Ramos (cell line): ENCODE data around the gene GFAP.

Experiments
- in situ Hi-C: fragments of 300-500 bp; cut with MboI; formaldehyde crosslinking; loops from one replicate; pipeline ENCODE4 v1.14.3; 2022; ENCODE audit warnings: low sequenced_read_pairs; ENCODE audit not compliant: unreplicated experiment

The GFAP gene

DNA sequence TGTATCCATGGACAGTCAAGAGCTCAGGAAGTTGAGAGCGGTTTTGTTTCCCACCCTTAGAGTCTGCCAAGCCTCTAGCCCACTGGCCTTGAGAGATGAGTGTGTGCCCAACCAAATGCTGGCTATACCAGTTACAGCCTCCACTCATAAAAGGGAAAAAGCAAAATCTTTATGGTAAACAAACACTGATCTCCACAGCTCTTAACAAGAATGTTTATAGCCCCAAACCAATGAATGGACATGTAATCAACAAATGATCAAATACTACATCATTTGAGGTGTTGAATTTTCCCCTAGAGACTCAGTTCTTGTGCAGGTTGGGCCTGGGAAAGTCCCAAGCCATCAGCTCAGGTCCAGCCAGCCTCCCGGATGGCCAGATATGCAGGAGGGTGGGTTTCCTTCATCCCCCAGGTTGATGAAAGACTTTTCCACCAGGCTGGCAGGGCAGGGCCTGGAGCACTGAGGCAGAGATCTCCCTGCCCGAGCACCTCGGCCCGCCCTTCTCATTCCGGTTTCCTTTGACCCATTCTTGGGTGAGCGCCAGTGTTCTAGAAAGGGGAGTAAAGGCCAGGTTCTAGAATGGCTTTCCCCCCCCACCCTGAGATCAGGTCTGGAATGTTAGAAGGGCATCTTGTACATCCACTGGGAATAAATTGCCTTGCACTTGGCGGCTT, 12.2 kb downstream of the GFAP start:
- in situ Hi-C loops: no loop called here

DNA sequence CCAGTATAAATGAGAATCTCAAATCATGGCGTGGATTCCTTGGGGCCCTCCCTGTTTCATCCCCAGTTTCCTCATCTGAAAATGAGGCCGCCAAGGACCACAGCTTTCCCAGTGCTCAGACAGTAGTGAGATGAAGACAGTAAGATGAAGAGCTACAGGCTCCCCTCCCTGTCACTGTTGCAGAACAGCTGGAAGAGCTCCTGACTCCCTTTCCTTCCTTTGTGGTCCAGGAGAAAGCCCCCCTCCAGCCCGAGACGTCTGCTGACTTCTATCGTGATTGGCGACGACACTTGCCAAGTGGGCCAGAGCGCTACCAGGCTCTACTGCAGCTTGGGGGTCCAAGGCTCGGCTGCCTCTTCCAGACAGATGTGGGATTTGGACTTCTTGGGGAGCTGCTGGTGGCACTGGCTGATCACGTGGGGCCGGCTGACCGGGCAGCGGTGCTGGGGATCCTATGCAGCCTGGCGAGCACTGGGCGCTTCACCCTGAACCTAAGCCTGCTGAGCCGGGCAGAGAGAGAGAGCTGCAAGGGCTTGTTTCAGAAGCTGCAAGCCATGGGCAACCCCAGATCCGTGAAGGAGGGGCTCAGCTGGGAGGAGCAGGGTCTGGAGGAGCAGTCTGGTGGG, 13.1 kb downstream of the GFAP start:
- in situ Hi-C loops: no loop called here

DNA sequence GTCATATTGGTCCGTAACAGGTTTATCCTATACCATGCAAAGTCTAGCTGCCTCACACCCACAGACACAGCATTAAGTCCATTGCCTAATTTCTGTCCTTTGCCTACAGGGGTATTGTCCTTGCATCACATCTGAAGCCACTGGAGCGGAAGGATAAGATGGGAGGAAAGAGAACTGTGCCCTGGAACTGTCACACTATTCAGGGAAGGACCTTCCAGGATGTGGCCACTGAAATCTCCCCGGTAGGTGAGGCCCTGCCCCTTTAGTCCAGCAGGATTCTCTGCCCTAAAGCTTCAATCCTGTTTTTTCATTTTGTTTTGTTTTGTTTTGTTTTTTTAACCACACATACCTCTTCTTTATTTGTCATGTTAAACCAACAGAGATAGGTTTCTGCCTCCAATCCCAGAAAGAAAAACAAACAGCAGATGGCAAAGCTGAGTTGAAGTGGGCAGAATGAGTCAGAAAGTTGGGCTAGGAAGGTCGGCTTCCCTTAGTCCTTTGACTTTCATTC, 13.8 kb downstream of the GFAP start:
- in situ Hi-C loops: no loop called here

DNA sequence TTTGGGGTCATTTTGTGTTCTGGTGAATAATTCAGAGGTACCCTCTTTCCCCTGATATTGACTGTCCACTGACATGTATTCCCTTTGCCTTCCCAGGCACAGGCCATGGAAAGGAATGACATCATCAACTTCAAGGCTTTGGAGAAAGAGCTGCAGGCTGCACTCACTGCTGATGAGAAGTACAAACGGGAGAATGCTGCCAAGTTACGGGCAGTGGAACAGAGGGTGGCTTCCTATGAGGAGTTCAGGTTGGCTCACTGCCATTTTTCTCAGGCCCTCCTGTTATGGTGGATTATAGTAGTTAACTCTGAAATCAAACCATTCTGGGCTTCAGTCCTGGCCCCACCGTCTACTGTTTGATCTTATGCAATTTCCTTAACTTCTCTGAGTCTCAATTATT, 14.4 kb downstream of the GFAP start:
- in situ Hi-C loops: no loop called here

DNA sequence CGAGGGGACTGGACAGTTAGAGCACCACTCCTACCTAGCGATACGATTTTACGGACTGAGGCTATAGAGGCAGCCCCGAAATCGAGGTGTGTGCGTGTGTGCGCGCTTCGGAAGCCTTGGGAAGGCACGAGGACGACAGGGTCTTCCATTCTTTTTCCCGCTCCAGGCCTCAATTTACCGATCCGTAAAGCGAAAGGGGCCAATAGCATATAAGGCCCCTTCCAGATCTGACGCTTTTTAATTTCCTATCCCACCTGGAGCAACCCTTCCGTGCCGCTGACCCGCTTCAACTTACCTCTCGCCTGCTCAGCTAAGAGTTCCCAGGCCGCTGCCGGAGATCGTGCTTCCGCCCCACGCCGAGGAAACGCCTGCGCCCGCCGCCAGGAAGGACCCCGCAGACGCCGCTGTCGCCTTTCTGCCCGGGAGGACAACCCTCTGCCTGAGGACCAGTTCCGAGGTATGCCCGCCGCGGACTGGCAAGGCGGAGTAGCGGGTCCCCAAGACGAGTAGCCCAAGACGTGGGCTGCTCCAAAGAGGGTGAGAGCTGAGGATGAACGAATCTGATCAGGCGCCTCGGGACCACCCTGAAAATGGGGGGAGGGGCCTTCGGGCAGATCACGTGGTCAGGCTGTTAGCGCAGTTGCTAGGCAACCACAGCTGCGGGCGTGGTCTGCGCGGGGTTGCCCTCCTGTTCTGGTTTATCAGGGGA, 16.1 kb downstream of the GFAP start, which contains the start of gene EFTUD2:
EFTUD2 (minus strand) TSS at position 372 of the 709 bp plus-strand sequence. CDS start 4,924 bp downstream, outside the sequence.
- in situ Hi-C loops: no loop called here

DNA sequence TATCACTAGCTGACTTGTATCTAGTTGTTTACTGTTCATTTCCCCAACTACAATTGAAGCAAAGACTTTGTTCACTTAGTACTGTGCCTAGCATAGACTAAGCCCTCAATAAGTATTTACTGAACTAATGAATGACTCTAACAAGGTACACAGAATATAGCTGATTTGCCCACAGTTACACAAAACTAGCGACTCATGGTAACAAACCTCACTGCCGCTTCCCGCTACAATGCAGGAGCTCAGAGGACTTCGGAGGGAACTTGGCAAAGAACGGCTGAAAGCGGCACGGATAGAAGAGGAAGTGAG, 16.6 kb downstream of the GFAP start:
- in situ Hi-C loops: no loop called here

DNA sequence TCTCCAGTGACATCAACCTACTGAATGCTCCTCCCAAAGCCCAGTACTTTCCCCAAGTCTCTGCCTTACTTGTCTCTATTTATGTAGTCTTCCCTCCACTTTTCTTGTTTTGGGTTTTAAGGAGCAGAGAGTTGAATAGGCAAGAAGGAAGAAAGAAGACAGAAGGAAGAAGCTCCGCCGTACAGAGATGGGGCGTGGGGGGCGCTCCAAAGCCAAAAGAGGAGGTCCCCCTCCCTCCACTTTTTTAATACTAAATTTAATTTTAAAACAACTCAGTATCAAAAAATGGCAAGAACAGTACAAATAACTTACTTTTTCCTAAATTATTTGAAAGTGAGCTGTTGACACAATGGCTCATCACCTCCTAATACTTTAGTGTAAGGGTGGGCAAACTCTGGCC, 20.7 kb downstream of the GFAP start:
- in situ Hi-C loops: no loop called here

DNA sequence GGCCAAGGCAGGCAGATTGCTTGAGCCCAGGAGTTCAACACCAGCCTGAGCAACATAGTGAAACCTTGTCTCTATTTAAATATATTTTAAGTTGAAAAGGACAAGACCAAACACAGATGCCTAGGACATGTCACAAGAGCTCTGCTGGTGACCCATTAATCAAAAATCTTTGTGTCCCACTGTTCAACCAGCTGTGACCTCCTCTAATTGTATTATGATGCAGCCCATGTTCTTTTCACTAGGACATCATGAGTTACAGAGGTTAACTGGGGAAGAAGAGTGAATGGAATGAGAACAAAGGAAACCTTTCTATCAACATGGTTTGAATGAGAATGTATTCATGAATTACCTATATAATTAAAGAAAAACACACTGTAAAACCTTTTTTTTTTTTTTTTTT, 23.1 kb downstream of the GFAP start:
- in situ Hi-C loops: no loop called here

DNA sequence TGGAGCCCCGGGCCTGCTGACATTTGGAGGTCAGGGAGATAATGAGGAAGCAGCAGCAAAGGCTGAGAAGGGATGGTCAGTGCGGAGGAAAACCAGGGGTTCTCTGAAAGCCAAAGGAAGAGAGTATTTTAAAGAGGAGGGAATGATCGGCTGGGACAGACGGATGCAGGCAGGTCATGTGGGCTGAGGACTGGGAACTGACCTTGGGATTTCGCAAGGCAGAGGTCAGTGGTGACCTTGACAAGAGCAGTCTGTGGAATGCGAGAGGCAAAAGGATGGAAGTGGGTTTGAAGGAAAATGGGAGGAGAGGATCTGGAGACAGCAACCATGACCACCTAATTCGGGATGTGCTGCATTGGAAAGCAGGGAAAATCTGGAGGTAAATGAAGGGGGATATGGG, 26.3 kb downstream of the GFAP start:
- in situ Hi-C loops: no loop called here

DNA sequence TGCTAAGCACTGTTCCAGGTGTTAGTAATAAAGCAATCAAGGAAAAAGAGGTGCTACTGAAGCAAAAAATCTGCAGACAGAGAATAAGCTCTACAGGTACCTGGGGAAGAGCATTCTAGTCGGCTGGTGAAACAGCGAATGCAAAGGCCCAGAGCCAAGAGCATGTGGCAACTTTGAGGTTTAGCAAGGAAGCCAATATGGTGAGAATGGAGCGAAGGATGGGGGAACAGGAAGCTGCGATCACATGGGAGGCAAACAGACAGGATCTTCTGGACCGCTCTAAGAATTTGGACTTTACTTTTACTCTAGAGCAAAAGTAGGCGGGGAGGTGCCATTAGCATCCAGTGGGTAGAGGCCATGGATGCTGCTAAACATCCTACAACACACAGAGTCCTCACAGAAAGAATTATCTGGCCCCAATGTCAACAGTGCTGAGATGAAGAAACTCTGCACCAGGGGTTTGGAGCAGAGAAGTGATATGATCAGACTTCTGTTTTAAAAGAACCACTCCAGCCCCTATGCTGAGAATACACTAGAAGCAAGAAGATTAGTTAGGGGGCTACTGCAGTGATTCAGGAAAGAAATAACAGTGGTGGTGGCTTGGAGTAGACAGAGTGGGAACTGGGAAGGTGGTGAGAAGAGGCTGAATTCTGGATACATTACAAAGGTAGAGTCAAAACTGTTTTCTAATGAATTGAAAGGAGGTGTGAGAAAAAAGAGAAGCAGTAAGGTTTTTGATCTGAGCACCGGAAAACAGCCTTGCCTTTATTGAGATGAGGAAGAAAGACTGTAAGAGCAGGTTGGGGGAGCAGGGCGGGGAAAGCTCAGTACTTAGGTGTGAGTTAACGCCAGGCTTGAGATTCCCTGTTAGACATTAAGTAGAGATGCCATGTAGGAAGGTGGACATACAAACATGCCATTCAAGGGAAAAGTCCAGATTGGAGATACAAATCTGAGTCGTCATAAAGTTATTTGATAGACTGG, 27.0 kb downstream of the GFAP start:
- in situ Hi-C loops: no loop called here

DNA sequence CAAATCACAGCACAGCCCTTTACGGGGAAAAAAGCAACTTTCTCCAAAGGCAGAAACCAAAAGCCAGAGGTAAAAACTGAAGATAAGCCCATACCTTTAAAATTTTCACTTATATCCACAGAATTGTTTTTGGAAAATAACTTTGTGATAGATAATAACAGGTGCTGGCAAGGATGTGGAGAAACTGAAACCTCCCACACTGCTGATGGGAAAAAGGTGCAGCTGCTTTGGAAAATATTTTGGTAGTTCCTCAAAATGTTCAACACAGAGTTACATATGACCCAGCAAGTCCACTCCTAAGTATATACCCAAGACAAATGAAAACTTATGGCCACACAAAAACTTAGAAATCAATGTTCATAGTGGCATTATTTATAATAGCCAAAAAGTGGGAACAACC, 28.3 kb downstream of the GFAP start:
- in situ Hi-C loops: no loop called here

DNA sequence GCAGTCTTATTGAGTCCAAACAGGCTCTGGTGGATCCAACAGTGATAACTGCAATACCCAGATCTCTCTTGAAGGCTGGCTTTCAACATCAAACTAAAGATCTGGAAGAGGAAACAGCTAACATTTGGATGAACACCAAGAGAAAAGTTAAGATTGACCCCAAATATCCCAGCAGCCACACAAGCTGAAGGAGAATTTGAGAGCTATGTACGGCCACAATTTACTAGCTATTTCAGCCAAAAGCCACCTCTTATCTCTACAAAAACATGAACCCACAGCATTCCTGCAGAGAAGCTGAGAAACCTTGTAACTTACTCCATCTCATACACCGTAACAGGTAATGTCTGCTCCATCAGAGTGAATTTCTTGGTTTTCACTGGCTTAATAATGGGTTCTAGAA, 30.4 kb downstream of the GFAP start:
- in situ Hi-C loops: no loop called here

DNA sequence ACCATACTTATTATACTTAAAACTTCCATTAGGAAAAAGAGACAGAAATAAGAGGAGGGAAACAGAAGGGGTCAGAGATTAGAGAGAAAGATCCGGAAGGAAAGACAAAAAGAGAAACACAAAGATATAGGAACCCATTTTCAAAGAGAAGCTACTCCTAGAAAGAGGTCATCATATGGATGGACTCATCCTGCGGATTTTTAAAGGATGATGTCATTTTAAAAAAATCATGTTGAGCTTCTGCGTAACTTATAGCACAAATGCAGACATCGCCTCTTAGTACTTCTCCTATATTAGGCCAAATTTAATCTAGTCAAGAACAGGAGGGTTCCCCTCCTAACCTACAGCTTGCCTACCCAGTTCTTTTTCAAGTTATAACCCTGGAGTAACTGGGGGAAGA, 34.2 kb downstream of the GFAP start:
- in situ Hi-C loops: no loop called here

DNA sequence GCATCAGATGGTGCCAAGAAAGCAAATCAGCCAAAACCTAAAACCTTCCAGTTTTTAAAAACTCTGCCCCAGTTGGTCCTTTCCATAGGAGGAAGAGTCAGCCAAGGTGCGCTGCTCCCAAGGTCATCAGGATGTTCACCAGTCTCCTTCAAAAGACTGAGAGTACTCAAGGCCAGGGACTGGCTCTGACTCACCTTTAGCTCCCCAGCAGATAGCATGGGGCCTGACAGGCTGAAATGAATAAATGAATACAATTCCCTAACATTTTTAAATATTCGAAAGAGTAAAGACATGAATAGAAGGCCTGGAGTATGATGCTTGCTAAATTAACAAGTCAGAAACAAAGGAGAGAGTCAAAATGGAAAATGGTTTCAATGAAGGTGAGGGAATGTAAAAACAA, 35.2 kb downstream of the GFAP start:
- in situ Hi-C loops: no loop called here

DNA sequence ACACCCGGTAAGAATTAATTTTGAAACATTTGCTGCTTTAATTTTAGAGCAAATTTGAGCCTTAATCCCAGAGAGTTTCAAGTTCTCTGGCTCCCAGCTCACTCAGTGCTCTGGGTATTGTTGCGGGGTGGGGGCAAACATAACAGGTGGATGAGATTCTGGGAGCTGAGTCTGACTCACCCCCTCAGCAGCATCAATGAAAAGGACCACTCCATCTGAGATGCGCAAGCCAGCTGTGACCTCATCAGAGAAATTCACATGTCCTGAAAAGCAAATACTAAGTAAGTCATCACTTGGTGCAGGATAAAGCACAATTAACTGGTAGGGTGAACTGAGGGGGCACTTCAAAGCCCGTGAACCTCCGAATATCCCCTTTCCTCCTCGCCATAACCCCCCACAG, 35.9 kb downstream of the GFAP start:
- in situ Hi-C loops: no loop called here

DNA sequence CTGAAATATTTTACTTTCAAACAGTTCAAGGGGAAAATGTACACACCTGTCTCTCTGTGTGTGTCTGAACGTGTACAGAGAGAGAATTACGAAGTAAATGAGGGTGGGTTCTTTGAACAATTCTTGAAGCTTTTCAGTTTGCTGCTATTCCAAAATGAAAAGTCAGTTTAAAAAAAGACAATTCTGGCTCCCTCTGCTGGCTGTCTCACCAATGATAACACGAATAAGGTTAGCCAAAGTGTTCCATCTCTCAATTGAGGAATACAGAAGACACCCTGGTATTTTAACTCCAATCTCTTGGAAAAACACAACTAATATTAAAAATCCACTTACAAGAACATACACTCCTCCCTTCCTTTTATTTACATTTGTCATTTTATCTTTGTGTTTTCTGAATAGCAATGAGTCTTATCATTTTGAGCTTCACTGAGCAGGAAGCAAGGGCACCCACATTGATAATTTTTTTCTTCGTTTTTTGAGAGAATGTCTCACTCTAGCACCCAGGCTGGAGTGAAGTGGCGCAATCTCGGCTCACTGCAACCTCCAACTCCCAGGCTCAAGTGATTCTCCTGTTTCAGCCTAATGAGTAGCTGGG, 36.6 kb downstream of the GFAP start:
- in situ Hi-C loops: no loop called here

DNA sequence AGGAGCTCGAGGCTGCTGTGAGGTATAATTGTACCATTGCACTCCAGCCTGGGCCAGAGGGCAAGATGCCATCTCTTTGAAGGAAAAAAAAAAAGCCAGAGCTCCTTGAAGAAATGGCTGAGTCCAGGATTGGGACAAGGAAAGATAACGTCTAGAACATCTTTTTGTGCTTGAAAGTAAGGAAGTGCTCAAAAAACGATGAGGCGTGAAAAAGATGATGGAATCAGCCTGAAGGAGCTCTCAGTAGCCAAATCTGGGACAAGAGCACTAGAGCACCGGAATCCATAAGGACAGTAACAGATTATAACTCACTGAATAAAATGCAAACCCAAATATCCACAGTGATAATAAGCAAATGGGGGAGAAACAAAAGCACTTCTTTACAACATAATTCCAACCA, 38.2 kb downstream of the GFAP start:
- in situ Hi-C loops: no loop called here

DNA sequence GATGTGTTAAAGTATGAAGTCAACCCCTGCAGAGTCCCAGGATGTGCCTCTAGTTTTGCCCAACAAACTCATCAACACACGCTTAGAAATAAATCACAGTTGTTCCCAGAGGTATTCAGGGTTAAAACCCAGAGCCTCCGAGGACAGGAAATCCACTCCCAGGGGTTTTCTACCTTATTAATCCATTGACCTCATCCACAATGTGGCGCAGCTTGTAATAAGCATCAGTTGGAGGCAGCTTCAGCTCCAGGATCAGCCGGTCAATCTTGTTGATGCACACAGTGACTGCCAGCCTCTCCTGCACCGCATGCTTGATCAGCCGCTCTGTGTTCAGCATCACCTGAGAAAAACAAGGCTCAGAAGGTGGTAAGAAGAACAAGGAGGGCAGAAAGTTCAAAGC, 39.5 kb downstream of the GFAP start:
- in situ Hi-C loops: no loop called here

DNA sequence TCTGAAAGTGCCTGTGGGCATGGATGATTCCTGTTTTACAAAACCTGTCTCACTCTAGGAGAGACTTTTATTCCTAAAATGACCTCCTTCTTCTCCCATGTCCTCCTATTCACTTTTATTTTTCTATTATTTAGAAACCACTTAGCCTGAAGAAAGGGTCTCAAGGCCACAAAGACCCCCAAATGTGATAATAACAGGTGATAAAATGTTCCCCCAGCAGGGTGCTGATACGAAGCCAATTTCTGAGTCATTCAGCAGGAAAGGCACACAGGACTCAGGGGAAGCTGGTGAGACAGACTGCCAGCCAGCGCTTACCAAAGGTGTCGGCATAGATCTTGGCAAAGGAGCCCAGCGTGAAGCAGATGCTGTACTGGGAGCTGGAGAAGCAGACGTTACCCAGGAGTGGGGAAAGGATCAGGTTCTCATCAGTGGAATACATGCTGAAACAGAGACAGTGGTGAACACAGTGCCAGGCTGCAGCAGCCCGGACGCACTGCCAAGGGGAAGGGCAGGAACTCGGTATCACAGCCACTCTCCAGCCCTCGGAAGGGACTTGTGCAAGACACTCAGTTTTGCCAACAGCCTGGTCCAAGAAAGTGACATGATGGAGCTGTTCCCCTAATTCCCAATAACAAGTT, 43.0 kb downstream of the GFAP start:
- in situ Hi-C loops: loop anchor here (25.0 kb wide), 1 partner anchor 335 kb away; no protein-coding TSS in a partner anchor
